ENCODE results near the gene CDC37L1.

The CDC37L1 gene

GRCh38 chr9:4709380-4709779 is 30.0 kb downstream of the CDC37L1 start:
- H3K4me3 ChIP-seq (ENCODE audit: low read depth in 1 of 2, low read length in 1 of 2), result no peak overlapping the region
- no peaks in the 10 kb centered on the region for H3K27me3 ChIP-seq
- H3K36me3 ChIP-seq, result peaks cover 14% of the 10 kb centered on the region
- no peak overlapping the region for H3K27ac ChIP-seq
- H3K4me1 ChIP-seq (ENCODE audit: control insufficient read depth in 1 of 2, insufficient read depth in 1 of 2, low read depth in 1 of 2, low read length in 1 of 2), result no peaks in the 10 kb centered on the region
- no peak for TF ChIP-seq CTCF (IDR thresholded peaks at IDR 0.05)
- H3K9me3 ChIP-seq, result no peaks in the 10 kb centered on the region

- no peak overlapping the region for H3K4me3 ChIP-seq (ENCODE audit: low read depth in 1 of 2, low read length in 1 of 2)
- no peak for TF ChIP-seq CTCF (IDR thresholded peaks at IDR 0.05)
- no peaks in the 10 kb centered on the region for H3K27me3 ChIP-seq
- H3K36me3 ChIP-seq, result peaks cover 42% of the 10 kb centered on the region
- H3K4me1 ChIP-seq (ENCODE audit: control insufficient read depth in 1 of 2, insufficient read depth in 1 of 2, low read depth in 1 of 2, low read length in 1 of 2), result no peaks in the 10 kb centered on the region
- no peak overlapping the region for H3K27ac ChIP-seq
- H3K9me3 ChIP-seq, result no peaks in the 10 kb centered on the region
These were observed 34.5 kb downstream of the CDC37L1 start for GRCh38 chr9:4713849-4714248.

GRCh38 chr9:4714266-4715016 is 35.1 kb downstream of the CDC37L1 start:
- Histone ChIP-seq H3K36me3 (peaks cover 44% of the 10 kb centered on the region), H3K9me3 (no peaks in the 10 kb centered on the region), H3K27me3 (no peaks in the 10 kb centered on the region), H3K4me3 (ENCODE audit: low read depth in 1 of 2, low read length in 1 of 2) (no peak overlapping the region), H3K27ac (no peak overlapping the region), H3K4me1 (ENCODE audit: control insufficient read depth in 1 of 2, insufficient read depth in 1 of 2, low read depth in 1 of 2, low read length in 1 of 2) (no peaks in the 10 kb centered on the region)
- TF ChIP-seq CTCF (IDR thresholded peaks at IDR 0.05), result no peak

GRCh38 chr9:4716163-4716562 is 36.8 kb downstream of the CDC37L1 start:
- no peak for TF ChIP-seq CTCF (IDR thresholded peaks at IDR 0.05)
- Histone ChIP-seq H3K36me3 (peaks cover 38% of the 10 kb centered on the region), H3K27me3 (no peaks in the 10 kb centered on the region), H3K4me1 (ENCODE audit: control insufficient read depth in 1 of 2, insufficient read depth in 1 of 2, low read depth in 1 of 2, low read length in 1 of 2) (no peaks in the 10 kb centered on the region), H3K9me3 (no peaks in the 10 kb centered on the region), H3K4me3 (ENCODE audit: low read depth in 1 of 2, low read length in 1 of 2) (no peak overlapping the region), H3K27ac (no peak overlapping the region)

GRCh38 chr9:4717815-4718214 is 38.4 kb downstream of the CDC37L1 start:
- H3K9me3 ChIP-seq, result no peaks in the 10 kb centered on the region
- no peak for TF ChIP-seq CTCF (IDR thresholded peaks at IDR 0.05)

More at GRCh38 chr9:4717815-4718214, 38.4 kb downstream of the CDC37L1 start:
- peaks cover 49% of the 10 kb centered on the region for H3K36me3 ChIP-seq
- no peaks in the 10 kb centered on the region for H3K27me3 ChIP-seq
- no peak overlapping the region for H3K27ac ChIP-seq
- H3K4me3 ChIP-seq (ENCODE audit: low read depth in 1 of 2, low read length in 1 of 2), result no peak overlapping the region
- H3K4me1 ChIP-seq (ENCODE audit: control insufficient read depth in 1 of 2, insufficient read depth in 1 of 2, low read depth in 1 of 2, low read length in 1 of 2), result no peaks in the 10 kb centered on the region
